HEK293 (cell line): ENCODE data around the gene CFAP46.

Experiments used
- CTCF ChIA-PET: fragments of 350-600 bp; formaldehyde crosslinking; extraction: SDS; loops from one replicate; lab custom pipeline; 2021; ENCODE audit warnings: antibody characterized with exemption; lab: Yijun Ruan, JAX
- POLR2A ChIA-PET: fragments of 300-600 bp; formaldehyde crosslinking; extraction: SDS; loops from one replicate; lab custom pipeline; 2020; ENCODE audit warnings: antibody characterized with exemption, inconsistent platforms; lab: Yijun Ruan, JAX
- H3K27ac ChIP-seq: fragments of 200-500 bp; sonication (Bioruptor generic); 2 replicates; pipeline ENCODE4 v1.5.1; 2014; ENCODE audit warnings: low read depth, low read length, control low read depth, inconsistent platforms; ENCODE audit errors: extremely low read depth
- H3K36me3 ChIP-seq, 2 experiments: fragments of 200-500 bp in 1 of 2; sonication (Bioruptor generic) in 1 of 2; 1 replicate in 1 of 2; 2 replicates in 1 of 2; pipeline ENCODE4 v1.5.1; 2014 to 2017; ENCODE audit warnings: inconsistent platforms in 2 of 2, low read length in 2 of 2; ENCODE audit not compliant: control insufficient read depth in 2 of 2, insufficient read depth in 1 of 2
- H3K4me1 ChIP-seq: fragments of 200-500 bp; sonication (Bioruptor generic); 2 replicates; pipeline ENCODE4 v1.5.1; 2014; ENCODE audit warnings: mild to moderate bottlenecking, low read length, inconsistent platforms; ENCODE audit not compliant: control insufficient read depth, insufficient read depth
- H3K4me3 ChIP-seq: 2 replicates; pipeline ENCODE4 v1.5.1; 2011; ENCODE audit warnings: low read depth, mild to moderate bottlenecking, control low read depth, low read length, moderate library complexity
- H3K9me3 ChIP-seq: fragments of 200-500 bp; sonication (Bioruptor generic); 2 replicates; pipeline ENCODE4 v1.5.1; 2014; ENCODE audit warnings: low read depth, low read length, inconsistent platforms; ENCODE audit not compliant: control insufficient read depth, insufficient read depth
- GFI1B ChIP-seq: fragments of 450-650 bp; formaldehyde crosslinking; IDR thresholded peaks from 2 replicates; pipeline ENCODE4 v1.5.1; 2016; ENCODE audit warnings: missing biosample characterization, missing genetic modification characterization
- MZF1 ChIP-seq: fragments of 450-650 bp; formaldehyde crosslinking; IDR thresholded peaks from 2 replicates; pipeline ENCODE4 v1.5.1; 2017; ENCODE audit warnings: missing biosample characterization, missing genetic modification characterization, borderline replicate concordance
- PRDM4 ChIP-seq: fragments of 450-650 bp; formaldehyde crosslinking; IDR thresholded peaks from 2 replicates; pipeline ENCODE4 v1.5.1; 2017; ENCODE audit warnings: missing biosample characterization, missing genetic modification characterization
- ZBTB20 ChIP-seq: fragments of 450-650 bp; formaldehyde crosslinking; IDR thresholded peaks from 2 replicates; pipeline ENCODE4 v1.5.1; 2016; ENCODE audit warnings: missing biosample characterization, missing genetic modification characterization
- ZNF155 ChIP-seq: fragments of 450-650 bp; formaldehyde crosslinking; IDR thresholded peaks from 2 replicates; pipeline ENCODE4 v1.5.1; 2016; ENCODE audit warnings: missing biosample characterization, missing genetic modification characterization
- ZNF175 ChIP-seq: fragments of 450-650 bp; formaldehyde crosslinking; IDR thresholded peaks from 2 replicates; pipeline ENCODE4 v1.5.1; 2016; ENCODE audit warnings: missing biosample characterization, missing genetic modification characterization
- ZNF214 ChIP-seq: fragments of 450-650 bp; formaldehyde crosslinking; IDR thresholded peaks from 2 replicates; pipeline ENCODE4 v1.5.1; 2017; ENCODE audit warnings: missing biosample characterization, mild to moderate bottlenecking, missing genetic modification characterization, borderline replicate concordance
- ZNF350 ChIP-seq: fragments of 450-650 bp; formaldehyde crosslinking; IDR thresholded peaks from 2 replicates; pipeline ENCODE4 v1.5.0; 2017; ENCODE audit warnings: missing biosample characterization, mild to moderate bottlenecking, missing genetic modification characterization
- ZNF366 ChIP-seq: fragments of 450-650 bp; formaldehyde crosslinking; conservative IDR thresholded peaks from 2 replicates; pipeline ENCODE4 v1.5.1; 2016; ENCODE audit warnings: missing biosample characterization, missing genetic modification characterization
- ZNF391 ChIP-seq: fragments of 450-650 bp; formaldehyde crosslinking; IDR thresholded peaks from 2 replicates; pipeline ENCODE4 v1.5.1; 2016; ENCODE audit warnings: low read depth, missing biosample characterization, missing genetic modification characterization, borderline replicate concordance
- ZNF426 ChIP-seq: fragments of 450-650 bp; formaldehyde crosslinking; IDR thresholded peaks from 2 replicates; pipeline ENCODE4 v1.5.1; 2017; ENCODE audit warnings: missing biosample characterization, missing genetic modification characterization, mild to moderate bottlenecking, inconsistent platforms, moderate library complexity
- ZNF558 ChIP-seq: fragments of 450-650 bp; formaldehyde crosslinking; IDR thresholded peaks from 2 replicates; pipeline ENCODE4 v1.5.1; 2016; ENCODE audit warnings: missing biosample characterization, missing genetic modification characterization
- ZNF658 ChIP-seq: fragments of 450-650 bp; formaldehyde crosslinking; IDR thresholded peaks from 2 replicates; pipeline ENCODE4; 2016; ENCODE audit warnings: missing biosample characterization, missing genetic modification characterization
- ZNF76 ChIP-seq: fragments of 450-650 bp; formaldehyde crosslinking; IDR thresholded peaks from 2 replicates; pipeline ENCODE4; 2016; ENCODE audit warnings: low read depth, missing biosample characterization, missing genetic modification characterization, borderline replicate concordance
- ZNF768 ChIP-seq: fragments of 450-650 bp; formaldehyde crosslinking; IDR thresholded peaks from 2 replicates; pipeline ENCODE4 v1.5.1; 2018; ENCODE audit warnings: missing biosample characterization, mild to moderate bottlenecking, missing genetic modification characterization
- ZNF843 ChIP-seq: fragments of 450-650 bp; formaldehyde crosslinking; IDR thresholded peaks from 2 replicates; pipeline ENCODE4 v1.5.1; 2016; ENCODE audit warnings: missing biosample characterization, missing genetic modification characterization
- ZSCAN30 ChIP-seq: fragments of 450-650 bp; IDR thresholded peaks from 2 replicates; pipeline ENCODE4 v1.5.1; 2018; ENCODE audit warnings: missing biosample characterization, mild to moderate bottlenecking, missing genetic modification characterization, moderate library complexity
- ZSCAN5A ChIP-seq: fragments of 450-650 bp; formaldehyde crosslinking; IDR thresholded peaks from 2 replicates; pipeline ENCODE4 v1.5.1; 2016; ENCODE audit warnings: missing biosample characterization, missing genetic modification characterization
- ZXDB ChIP-seq: fragments of 450-650 bp; formaldehyde crosslinking; IDR thresholded peaks from 2 replicates; pipeline ENCODE4 v1.5.1; 2016; ENCODE audit warnings: missing biosample characterization, missing genetic modification characterization
- TF ChIP-seq, protein P1 (sequence below): fragments of 450-650 bp; formaldehyde crosslinking; IDR thresholded peaks from 2 replicates; pipeline ENCODE4 v1.5.1; 2017; ENCODE audit warnings: missing biosample characterization, missing genetic modification characterization
- TF ChIP-seq, protein P2 (sequence below): fragments of 450-650 bp; formaldehyde crosslinking; conservative IDR thresholded peaks from 2 replicates; pipeline ENCODE4 v1.5.1; 2016; ENCODE audit warnings: low read depth, missing biosample characterization, missing genetic modification characterization

CFAP46 gene

GRCh38 chr10:132768346-132769248 is 173.8 kb downstream of the CFAP46 start (continued):
- TF ChIP-seq, protein P1, sequence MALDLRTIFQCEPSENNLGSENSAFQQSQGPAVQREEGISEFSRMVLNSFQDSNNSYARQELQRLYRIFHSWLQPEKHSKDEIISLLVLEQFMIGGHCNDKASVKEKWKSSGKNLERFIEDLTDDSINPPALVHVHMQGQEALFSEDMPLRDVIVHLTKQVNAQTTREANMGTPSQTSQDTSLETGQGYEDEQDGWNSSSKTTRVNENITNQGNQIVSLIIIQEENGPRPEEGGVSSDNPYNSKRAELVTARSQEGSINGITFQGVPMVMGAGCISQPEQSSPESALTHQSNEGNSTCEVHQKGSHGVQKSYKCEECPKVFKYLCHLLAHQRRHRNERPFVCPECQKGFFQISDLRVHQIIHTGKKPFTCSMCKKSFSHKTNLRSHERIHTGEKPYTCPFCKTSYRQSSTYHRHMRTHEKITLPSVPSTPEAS (tag by site-specific recombination) = no peak
- TF ChIP-seq ZNF426 (tag by site-specific recombination) (no peak), ZNF558 (tag by site-specific recombination) (no peak), MZF1 (tag by site-specific recombination) (no peak), ZNF768 (no peak), ZNF175 (tag by site-specific recombination) (no peak), ZNF366 (tag by site-specific recombination) (no peak), PRDM4 (tag by site-specific recombination) (no peak), ZNF658 (no peak), ZNF391 (tag by site-specific recombination) (no peak), ZNF350 (no peak), ZXDB (tag by site-specific recombination) (no peak), ZNF76 (tag by site-specific recombination) (no peak)
- TF ChIP-seq, protein P2, sequence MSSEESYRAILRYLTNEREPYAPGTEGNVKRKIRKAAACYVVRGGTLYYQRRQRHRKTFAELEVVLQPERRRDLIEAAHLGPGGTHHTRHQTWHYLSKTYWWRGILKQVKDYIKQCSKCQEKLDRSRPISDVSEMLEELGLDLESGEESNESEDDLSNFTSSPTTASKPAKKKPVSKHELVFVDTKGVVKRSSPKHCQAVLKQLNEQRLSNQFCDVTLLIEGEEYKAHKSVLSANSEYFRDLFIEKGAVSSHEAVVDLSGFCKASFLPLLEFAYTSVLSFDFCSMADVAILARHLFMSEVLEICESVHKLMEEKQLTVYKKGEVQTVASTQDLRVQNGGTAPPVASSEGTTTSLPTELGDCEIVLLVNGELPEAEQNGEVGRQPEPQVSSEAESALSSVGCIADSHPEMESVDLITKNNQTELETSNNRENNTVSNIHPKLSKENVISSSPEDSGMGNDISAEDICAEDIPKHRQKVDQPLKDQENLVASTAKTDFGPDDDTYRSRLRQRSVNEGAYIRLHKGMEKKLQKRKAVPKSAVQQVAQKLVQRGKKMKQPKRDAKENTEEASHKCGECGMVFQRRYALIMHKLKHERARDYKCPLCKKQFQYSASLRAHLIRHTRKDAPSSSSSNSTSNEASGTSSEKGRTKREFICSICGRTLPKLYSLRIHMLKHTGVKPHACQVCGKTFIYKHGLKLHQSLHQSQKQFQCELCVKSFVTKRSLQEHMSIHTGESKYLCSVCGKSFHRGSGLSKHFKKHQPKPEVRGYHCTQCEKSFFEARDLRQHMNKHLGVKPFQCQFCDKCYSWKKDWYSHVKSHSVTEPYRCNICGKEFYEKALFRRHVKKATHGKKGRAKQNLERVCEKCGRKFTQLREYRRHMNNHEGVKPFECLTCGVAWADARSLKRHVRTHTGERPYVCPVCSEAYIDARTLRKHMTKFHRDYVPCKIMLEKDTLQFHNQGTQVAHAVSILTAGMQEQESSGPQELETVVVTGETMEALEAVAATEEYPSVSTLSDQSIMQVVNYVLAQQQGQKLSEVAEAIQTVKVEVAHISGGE = no peak

DNA sequence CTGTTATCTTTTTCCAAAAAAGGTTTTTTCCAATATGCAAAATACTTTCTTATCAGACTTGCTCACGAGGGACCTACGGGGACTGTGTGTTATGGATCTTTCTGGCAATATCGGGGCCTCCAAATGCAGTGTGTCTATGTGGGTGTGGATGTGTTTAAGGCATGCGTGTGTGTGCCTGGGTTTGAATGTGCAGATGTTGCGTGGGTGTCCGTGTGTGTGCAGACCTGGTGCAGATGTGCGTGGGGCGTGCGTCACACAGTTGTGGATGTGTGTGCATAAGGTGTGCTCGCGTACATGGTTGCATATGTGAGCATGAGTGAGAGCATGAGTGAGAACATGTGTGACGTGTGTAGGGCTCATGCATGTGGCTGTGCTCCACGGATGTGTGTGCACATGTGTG is 176.1 kb downstream of the CFAP46 start:
- CTCF ChIA-PET = no interaction called here
- POLR2A ChIA-PET = no interaction called here
- Histone ChIP-seq H3K27ac (no peak overlapping the region), H3K9me3 (no peaks in the 10 kb centered on the region), H3K36me3 (no peaks in the 10 kb centered on the region), H3K4me1 (no peaks in the 10 kb centered on the region), H3K4me3 (no peak overlapping the region)
- TF ChIP-seq ZNF843 (tag by site-specific recombination) (no peak), GFI1B (tag by site-specific recombination) (no peak)

DNA sequence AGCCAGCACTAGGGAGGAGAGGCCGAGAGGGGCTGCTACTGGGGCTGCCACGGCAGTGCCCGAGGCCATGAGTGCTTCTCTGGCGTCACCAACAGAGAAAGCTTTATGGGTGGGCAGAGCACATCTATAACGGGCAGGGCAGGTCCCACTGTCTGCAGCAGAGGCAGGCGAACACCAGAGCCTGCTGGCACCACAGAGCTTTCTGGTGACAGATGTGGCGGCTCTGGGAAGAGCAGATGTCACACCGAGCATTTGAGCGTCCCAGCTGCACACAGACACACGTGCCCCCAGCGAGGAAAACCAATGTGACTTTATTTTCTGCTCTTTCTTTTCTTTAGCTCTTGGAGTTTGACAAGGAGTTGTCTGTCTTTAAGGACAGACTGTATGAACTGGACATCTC is 176.9 kb downstream of the CFAP46 start:
- ChIA-PET CTCF (interaction anchor here (0.5 kb wide), 1 partner anchor 138 kb away, joined by 4 read pairs; no protein-coding TSS in a partner anchor), POLR2A (no interaction called here)
- Histone ChIP-seq H3K36me3 (no peaks in the 10 kb centered on the region), H3K9me3 (no peaks in the 10 kb centered on the region), H3K4me1 (no peaks in the 10 kb centered on the region), H3K27ac (no peak overlapping the region), H3K4me3 (no peak overlapping the region)
- TF ChIP-seq ZNF214 (tag by site-specific recombination) (no peak), PRDM4 (tag by site-specific recombination) (no peak), ZBTB20 (tag by site-specific recombination) (no peak), ZNF155 (tag by site-specific recombination) (no peak), ZSCAN30 (tag by site-specific recombination) (no peak), ZSCAN5A (no peak)
